ENCODE measurements around the gene BTBD9. TPM values are rescaled to one million over a fixed set of nuclear protein-coding genes. Genes with fewer than 3 reads are reported as not detected.
A peak's percentile ranks its signal among the peaks of the same experiment; 100 is the strongest.

Gene BTBD9
- polyA plus RNA-seq, 2 of the 4 experiments (the other 2 are of a cell fraction): 2.3 to 4.6 TPM

GRCh38 chr6:38599261-38599660 is 40.5 kb downstream of the BTBD9 start:
- ChIA-PET POLR2A (no interaction called here), CTCF (interaction anchor here (0.7 kb wide), 1 partner anchor 539 kb away, joined by 3 read pairs; no protein-coding TSS in a partner anchor)
- DNase-seq (ENCODE audit: low read depth in 1 of 2, low spot score in 1 of 2): no peak
- Histone ChIP-seq H3K27ac (no peak overlapping the region), H3K4me2 (no peak overlapping the region), H3K4me3 (no peak overlapping the region), H3K9me3 (no peaks in the 10 kb centered on the region), H3K4me1 (no peaks in the 10 kb centered on the region)
- TF ChIP-seq, protein P1, sequence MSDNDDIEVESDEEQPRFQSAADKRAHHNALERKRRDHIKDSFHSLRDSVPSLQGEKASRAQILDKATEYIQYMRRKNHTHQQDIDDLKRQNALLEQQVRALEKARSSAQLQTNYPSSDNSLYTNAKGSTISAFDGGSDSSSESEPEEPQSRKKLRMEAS (IDR thresholded peaks at IDR 0.05): no peak
- no peak for TF ChIP-seq KDM1A (IDR thresholded peaks at IDR 0.05; ENCODE audit: low read depth)
- TF ChIP-seq HOXB13 (CRISPR knock-in tag; IDR thresholded peaks at IDR 0.05; ENCODE audit: low read depth): no peak
- TF ChIP-seq USF2 (IDR thresholded peaks at IDR 0.05): no peak
- no peak for TF ChIP-seq JUNB (IDR thresholded peaks at IDR 0.05)
- no peak for TF ChIP-seq HES2 (IDR thresholded peaks at IDR 0.05)
- no peak for TF ChIP-seq BCL3 (IDR thresholded peaks at IDR 0.05)
- TF ChIP-seq SREBF2 (IDR thresholded peaks at IDR 0.05): no peak
- no peak for TF ChIP-seq ZSCAN20 (CRISPR knock-in tag; IDR thresholded peaks at IDR 0.05)
- TF ChIP-seq KDM5A (IDR thresholded peaks at IDR 0.05): no peak
- TF ChIP-seq, protein P2, sequence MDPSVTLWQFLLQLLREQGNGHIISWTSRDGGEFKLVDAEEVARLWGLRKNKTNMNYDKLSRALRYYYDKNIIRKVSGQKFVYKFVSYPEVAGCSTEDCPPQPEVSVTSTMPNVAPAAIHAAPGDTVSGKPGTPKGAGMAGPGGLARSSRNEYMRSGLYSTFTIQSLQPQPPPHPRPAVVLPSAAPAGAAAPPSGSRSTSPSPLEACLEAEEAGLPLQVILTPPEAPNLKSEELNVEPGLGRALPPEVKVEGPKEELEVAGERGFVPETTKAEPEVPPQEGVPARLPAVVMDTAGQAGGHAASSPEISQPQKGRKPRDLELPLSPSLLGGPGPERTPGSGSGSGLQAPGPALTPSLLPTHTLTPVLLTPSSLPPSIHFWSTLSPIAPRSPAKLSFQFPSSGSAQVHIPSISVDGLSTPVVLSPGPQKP (IDR thresholded peaks at IDR 0.05; ENCODE audit: low read depth, low read length): no peak
- TF ChIP-seq CEBPB (IDR thresholded peaks at IDR 0.05): no peak
- no peak for TF ChIP-seq EHF (CRISPR knock-in tag; IDR thresholded peaks at IDR 0.05)
- TF ChIP-seq POLR2AphosphoS2 (conservative IDR thresholded peaks at IDR 0.05; ENCODE audit: low read length): no peak
- TF ChIP-seq FOSL2 (IDR thresholded peaks at IDR 0.05): no peak
- TF ChIP-seq FOSL2 (CRISPR knock-in tag; IDR thresholded peaks at IDR 0.05): no peak
- no peak for ATAC-seq
- FAIRE-seq: no peak
- 89% methylated on average over 5 of the region's 5 CpGs for WGBS (ENCODE audit: missing lambda C conversion rate)

- Histone ChIP-seq H3K4me1 (peaks cover 6% of the 10 kb centered on the region; the same call in 2 of the 3 replicates), H3K9me3 (no peaks in the 10 kb centered on the region), H3K4me2 (no peak overlapping the region), H3K27ac (no peak overlapping the region), H3K4me3 (no peak overlapping the region)
- CTCF ChIA-PET: interaction anchor here (1.6 kb wide), 1 partner anchor 12 kb away, joined by 3 read pairs; no protein-coding TSS in a partner anchor
- ATAC-seq (no peak), FAIRE-seq (no peak), DNase-seq (ENCODE audit: low read depth in 1 of 2, low spot score in 1 of 2) (no peak)
- TF ChIP-seq MAFK (IDR thresholded peaks at IDR 0.05; ENCODE audit: partially characterized antibody): peak; percentile 64
- TF ChIP-seq RAD21 (conservative IDR thresholded peaks at IDR 0.05 in 1 of 2, IDR thresholded peaks at IDR 0.05 in 1 of 2): no peak
- POLR2A ChIA-PET: no interaction called here
- WGBS (ENCODE audit: missing lambda C conversion rate): 80% methylated on average over 3 of the region's 3 CpGs
Observed at GRCh38 chr6:38593998-38594665, 45.6 kb downstream of the BTBD9 start.

GRCh38 chr6:38593409-38593808 is 46.3 kb downstream of the BTBD9 start:
- ChIA-PET CTCF (interaction anchor here (1.6 to 1.8 kb wide), 2 partner anchors 11 to 22 kb away, joined by 3 to 4 read pairs; no protein-coding TSS in a partner anchor), POLR2A (no interaction called here)
- DNase-seq (ENCODE audit: low read depth in 1 of 2, low spot score in 1 of 2): no peak

More at GRCh38 chr6:38593409-38593808, 46.3 kb downstream of the BTBD9 start:
- Histone ChIP-seq H3K9me3 (no peaks in the 10 kb centered on the region), H3K4me1 (peaks cover 11% of the 10 kb centered on the region; the same call in 2 of the 3 replicates), H3K27ac (no peak overlapping the region), H3K4me3 (no peak overlapping the region), H3K4me2 (no peak overlapping the region)
- ATAC-seq: no peak
- TF ChIP-seq BCL3 (IDR thresholded peaks at IDR 0.05) (no peak), CBX8 (IDR thresholded peaks at IDR 0.05) (no peak), POLR2A (IDR thresholded peaks at IDR 0.05; ENCODE audit: low read length) (no peak), KDM5A (IDR thresholded peaks at IDR 0.05) (no peak), HOXB5 (CRISPR knock-in tag; IDR thresholded peaks at IDR 0.05) (no peak), CEBPB (IDR thresholded peaks at IDR 0.05) (no peak), USF2 (IDR thresholded peaks at IDR 0.05) (no peak), FOSB (CRISPR knock-in tag; IDR thresholded peaks at IDR 0.05) (no peak)
- FAIRE-seq: no peak

Measured in A549 (cell line).